ENCODE measurements around the gene SLC34A1. TPM values are rescaled to one million over a fixed set of nuclear protein-coding genes. Genes with fewer than 3 reads are reported as not detected.

The SLC34A1 gene
- total RNA-seq, 2 experiments from 2014 or later: 0.35 to 0.63 TPM

DNA sequence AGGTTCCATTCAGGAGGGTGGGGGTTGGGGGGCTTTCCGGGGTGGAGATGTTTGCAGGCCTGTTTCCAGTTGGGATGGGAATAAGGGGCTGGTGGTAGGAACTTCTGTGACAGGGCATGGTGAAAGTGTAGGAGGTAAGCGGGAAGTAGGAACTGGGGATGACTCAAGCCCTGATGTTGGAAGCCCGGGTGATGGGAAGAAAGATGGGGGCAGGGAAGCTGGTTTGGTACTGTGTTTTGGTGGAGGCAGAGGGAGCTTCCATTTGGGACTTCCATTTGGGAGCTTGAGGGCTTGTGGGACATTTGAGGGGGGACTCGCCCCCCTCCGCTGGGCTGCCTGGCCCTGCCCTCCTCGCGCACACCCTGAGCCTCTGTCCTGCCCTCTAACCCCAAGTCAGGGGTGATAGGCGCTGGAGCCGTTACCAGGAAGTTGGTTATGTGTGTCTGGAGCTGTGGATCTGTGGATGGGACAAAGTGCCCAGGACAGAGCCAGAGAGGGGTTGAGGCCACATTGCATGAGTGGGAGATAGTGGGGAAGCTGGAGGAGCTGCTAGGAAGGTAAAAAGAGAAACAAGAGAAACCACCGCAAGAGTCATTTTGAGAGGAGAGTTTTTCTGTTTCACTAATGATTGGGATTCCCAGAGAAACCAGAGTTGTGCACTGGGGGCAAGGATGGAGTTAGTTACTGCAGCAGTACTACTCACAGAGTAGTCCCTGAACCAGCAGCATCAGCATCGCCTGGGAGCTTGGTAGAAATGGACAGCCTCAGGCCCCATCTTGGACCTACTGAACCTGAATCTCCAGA lies 19.9 kb upstream of the SLC34A1 start:
- ChIA-PET CTCF (ENCODE audit: unreplicated experiment) (interaction anchor here (0.6 kb wide), 1 partner anchor 88 kb away, joined by 3 read pairs; no protein-coding TSS in a partner anchor), POLR2A (interaction anchor here (0.6 to 1.5 kb wide), 3 partner anchors 8 to 814 kb away, joined by 3 to 6 read pairs (median 5); partner anchors contain the start of gene LMAN2)
- peaks cover 61% of the 10 kb centered on the region for H3K4me1 ChIP-seq (ENCODE audit: insufficient read depth, low read length, poor library complexity, severe bottlenecking)
- BruUV-seq (replicated peaks): no TSS peak
- no peak overlapping the region for H3K4me3 ChIP-seq (ENCODE audit: low read depth, low read length, poor library complexity, severe bottlenecking)
- TF ChIP-seq, protein P1, sequence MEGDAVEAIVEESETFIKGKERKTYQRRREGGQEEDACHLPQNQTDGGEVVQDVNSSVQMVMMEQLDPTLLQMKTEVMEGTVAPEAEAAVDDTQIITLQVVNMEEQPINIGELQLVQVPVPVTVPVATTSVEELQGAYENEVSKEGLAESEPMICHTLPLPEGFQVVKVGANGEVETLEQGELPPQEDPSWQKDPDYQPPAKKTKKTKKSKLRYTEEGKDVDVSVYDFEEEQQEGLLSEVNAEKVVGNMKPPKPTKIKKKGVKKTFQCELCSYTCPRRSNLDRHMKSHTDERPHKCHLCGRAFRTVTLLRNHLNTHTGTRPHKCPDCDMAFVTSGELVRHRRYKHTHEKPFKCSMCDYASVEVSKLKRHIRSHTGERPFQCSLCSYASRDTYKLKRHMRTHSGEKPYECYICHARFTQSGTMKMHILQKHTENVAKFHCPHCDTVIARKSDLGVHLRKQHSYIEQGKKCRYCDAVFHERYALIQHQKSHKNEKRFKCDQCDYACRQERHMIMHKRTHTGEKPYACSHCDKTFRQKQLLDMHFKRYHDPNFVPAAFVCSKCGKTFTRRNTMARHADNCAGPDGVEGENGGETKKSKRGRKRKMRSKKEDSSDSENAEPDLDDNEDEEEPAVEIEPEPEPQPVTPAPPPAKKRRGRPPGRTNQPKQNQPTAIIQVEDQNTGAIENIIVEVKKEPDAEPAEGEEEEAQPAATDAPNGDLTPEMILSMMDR (conservative IDR thresholded peaks at IDR 0.05; ENCODE audit: low read length): no peak
- no peak for TF ChIP-seq EZH2phosphoT487 (IDR thresholded peaks at IDR 0.05; ENCODE audit: borderline replicate concordance, low read depth, low read length)
- H3K9me3 ChIP-seq (ENCODE audit: low read length): no peaks in the 10 kb centered on the region
- no peak overlapping the region for H3K27ac ChIP-seq (ENCODE audit: low read depth, low read length, poor library complexity, severe bottlenecking)
- H4K20me1 ChIP-seq (ENCODE audit: insufficient read depth, low read length): no peaks in the 10 kb centered on the region
- H2AFZ ChIP-seq (ENCODE audit: low read length): no peak overlapping the region
- peaks cover 9% of the 10 kb centered on the region; the same call in 1 of the 2 replicates for H3K79me2 ChIP-seq (ENCODE audit: insufficient read depth, low read depth, low read length)
- H3K36me3 ChIP-seq (ENCODE audit: insufficient read depth, low read length): peaks cover 23% of the 10 kb centered on the region
- no peaks in the 10 kb centered on the region for H3K9me2 ChIP-seq (ENCODE audit: insufficient read depth, low read length)
- intact Hi-C loops (cut with micrococcal nuclease; ENCODE audit: unreplicated experiment): no loop called here
- no peak for DNase-seq (ENCODE audit: low spot score)
- H3K4me2 ChIP-seq (ENCODE audit: low read length): no peak overlapping the region

DNA sequence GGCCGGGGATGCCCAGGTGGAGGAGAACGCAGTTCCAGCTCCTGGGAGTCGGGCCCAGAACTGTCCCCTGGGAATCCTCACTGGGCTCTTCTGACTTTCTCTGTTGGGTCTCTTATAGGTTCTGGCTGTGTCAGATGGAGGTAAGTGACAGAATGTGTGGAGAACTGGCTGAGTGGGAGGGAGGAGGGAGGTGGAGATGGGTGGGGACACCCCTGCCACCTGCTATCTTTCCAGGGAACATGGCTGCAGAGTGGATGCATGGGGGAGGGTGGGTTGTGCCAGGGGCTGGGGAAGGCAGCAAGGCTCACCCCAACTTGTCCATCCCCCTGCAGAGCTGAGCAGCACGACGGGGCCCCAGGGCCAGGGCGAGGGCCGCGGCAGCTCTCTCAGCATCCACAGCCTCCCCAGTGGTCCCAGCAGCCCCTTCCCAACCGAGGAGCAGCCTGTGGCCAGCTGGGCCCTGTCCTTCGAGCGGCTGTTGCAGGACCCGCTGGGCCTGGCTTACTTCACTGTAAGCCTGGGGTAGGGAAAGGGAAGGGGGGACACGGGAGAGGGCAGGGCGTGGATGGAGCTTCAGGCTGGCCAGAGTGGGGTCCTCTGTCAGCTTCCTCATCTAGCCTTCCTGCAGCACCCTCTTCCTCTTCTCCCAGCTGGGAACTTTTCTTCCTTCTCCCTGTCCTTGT lies 18.2 kb upstream of the SLC34A1 start:
- POLR2A ChIA-PET: interaction anchor here (1.2 kb wide), 1 partner anchor 10 kb away, joined by 6 read pairs; no protein-coding TSS in a partner anchor
- Histone ChIP-seq H3K9me2 (ENCODE audit: insufficient read depth, low read length) (no peaks in the 10 kb centered on the region), H3K27ac (ENCODE audit: low read depth, low read length, poor library complexity, severe bottlenecking) (no peak overlapping the region), H3K79me2 (ENCODE audit: insufficient read depth, low read depth, low read length) (peaks cover 9% of the 10 kb centered on the region; the same call in 1 of the 2 replicates), H3K4me1 (ENCODE audit: insufficient read depth, low read length, poor library complexity, severe bottlenecking) (peaks cover 61% of the 10 kb centered on the region), H3K36me3 (ENCODE audit: insufficient read depth, low read length) (peaks cover 26% of the 10 kb centered on the region), H3K9me3 (ENCODE audit: low read length) (no peaks in the 10 kb centered on the region), H3K4me2 (ENCODE audit: low read length) (no peak overlapping the region), H3K4me3 (ENCODE audit: low read depth, low read length, poor library complexity, severe bottlenecking) (no peak overlapping the region), H2AFZ (ENCODE audit: low read length) (no peak overlapping the region), H4K20me1 (ENCODE audit: insufficient read depth, low read length) (no peaks in the 10 kb centered on the region)
- TF ChIP-seq, protein P1 (conservative IDR thresholded peaks at IDR 0.05; ENCODE audit: low read length): no peak
- TF ChIP-seq EZH2phosphoT487 (IDR thresholded peaks at IDR 0.05; ENCODE audit: borderline replicate concordance, low read depth, low read length): no peak
- CTCF ChIA-PET (ENCODE audit: unreplicated experiment): no interaction called here
- no TSS peak for BruUV-seq (replicated peaks)
- intact Hi-C loops (cut with micrococcal nuclease; ENCODE audit: unreplicated experiment): no loop called here
- no peak for DNase-seq (ENCODE audit: low spot score)

All from OCI-LY7 (cell line).